IPS-20b (cell line): ENCODE results near the gene RNF186.

ENCODE experiments used
- H3K27ac ChIP-seq: one replicate; pipeline ENCODE4 v1.5.1; 2013; ENCODE audit warnings: low read length
- H3K27me3 ChIP-seq: 2 replicates; pipeline ENCODE4 v1.6.1; 2013; ENCODE audit warnings: mild to moderate bottlenecking, low read length, inconsistent platforms; ENCODE audit not compliant: insufficient read depth
- H3K36me3 ChIP-seq: 2 replicates; pipeline ENCODE4 v1.6.1; 2013; ENCODE audit warnings: low read depth, mild to moderate bottlenecking, inconsistent platforms, low read length, moderate library complexity; ENCODE audit not compliant: insufficient read depth
- H3K4me1 ChIP-seq: 2 replicates; pipeline ENCODE4 v1.6.1; 2013; ENCODE audit warnings: mild to moderate bottlenecking, control low read depth, inconsistent platforms, low read length, moderate library complexity; ENCODE audit not compliant: insufficient read depth
- H3K4me3 ChIP-seq: 2 replicates; pipeline ENCODE4 v1.5.1; 2013; ENCODE audit warnings: mild to moderate bottlenecking, low read length, inconsistent platforms
- H3K9ac ChIP-seq: 2 replicates; pipeline ENCODE4 v1.6.1; 2013; ENCODE audit warnings: low read depth, mild to moderate bottlenecking, inconsistent platforms, low read length, moderate library complexity
- H3K9me3 ChIP-seq: 2 replicates; pipeline ENCODE4 v1.6.1; 2013; ENCODE audit warnings: mild to moderate bottlenecking, low read depth, low read length, inconsistent platforms; ENCODE audit not compliant: insufficient read depth

RNF186 gene, protein sequence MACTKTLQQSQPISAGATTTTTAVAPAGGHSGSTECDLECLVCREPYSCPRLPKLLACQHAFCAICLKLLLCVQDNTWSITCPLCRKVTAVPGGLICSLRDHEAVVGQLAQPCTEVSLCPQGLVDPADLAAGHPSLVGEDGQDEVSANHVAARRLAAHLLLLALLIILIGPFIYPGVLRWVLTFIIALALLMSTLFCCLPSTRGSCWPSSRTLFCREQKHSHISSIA

DNA sequence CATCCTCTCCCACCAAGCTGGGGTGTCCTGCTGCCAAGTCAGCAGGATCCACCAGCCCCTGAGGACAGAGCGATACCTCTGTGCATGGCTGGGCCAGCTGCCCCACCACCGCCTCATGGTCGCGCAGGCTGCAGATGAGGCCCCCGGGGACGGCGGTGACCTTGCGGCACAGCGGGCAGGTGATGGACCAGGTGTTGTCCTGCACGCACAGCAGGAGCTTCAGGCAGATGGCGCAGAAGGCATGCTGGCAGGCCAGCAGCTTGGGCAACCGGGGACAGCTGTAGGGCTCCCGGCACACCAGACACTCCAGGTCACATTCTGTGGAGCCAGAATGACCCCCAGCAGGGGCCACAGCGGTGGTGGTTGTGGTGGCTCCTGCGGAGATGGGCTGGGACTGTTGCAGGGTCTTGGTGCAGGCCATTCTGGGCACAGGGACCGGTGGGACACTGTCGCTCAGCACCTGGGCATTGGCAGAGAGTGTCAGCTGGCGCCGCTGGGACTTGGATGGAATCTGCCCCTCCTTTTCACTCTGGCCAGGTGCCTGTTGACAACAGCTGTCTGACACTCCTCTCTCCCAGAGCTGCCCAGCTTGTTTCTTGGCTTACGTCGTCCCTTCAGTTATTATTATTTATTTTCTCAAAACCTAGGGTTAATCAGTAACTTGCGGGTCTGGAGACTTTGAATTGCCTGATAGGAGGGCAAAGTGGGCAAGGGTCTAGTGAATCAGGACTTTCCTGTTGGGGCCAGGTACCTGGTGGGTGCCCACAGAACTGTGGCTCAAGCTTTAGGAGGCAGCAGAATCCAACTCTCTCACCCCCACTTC lies at the start of gene RNF186:
Gene RNF186, minus strand, starts transcription at position 603 of the 823 bp plus-strand sequence. Its CDS starts 182 bp downstream, at position 421.
- H3K27me3 ChIP-seq = no peaks in the 10 kb centered on the region
- no peak within 1 kb of the TSS for H3K27ac ChIP-seq
- peak within 1 kb of the TSS; percentile 57; the same call in 1 of the 2 replicates for H3K9ac ChIP-seq
- no peaks in the 10 kb centered on the region for H3K36me3 ChIP-seq
- H3K4me1 ChIP-seq = peaks cover 19% of the 10 kb centered on the region
- H3K4me3 ChIP-seq = peak within 1 kb of the TSS; percentile 29; the same call in 1 of the 2 replicates
- no peaks in the 10 kb centered on the region for H3K9me3 ChIP-seq

DNA sequence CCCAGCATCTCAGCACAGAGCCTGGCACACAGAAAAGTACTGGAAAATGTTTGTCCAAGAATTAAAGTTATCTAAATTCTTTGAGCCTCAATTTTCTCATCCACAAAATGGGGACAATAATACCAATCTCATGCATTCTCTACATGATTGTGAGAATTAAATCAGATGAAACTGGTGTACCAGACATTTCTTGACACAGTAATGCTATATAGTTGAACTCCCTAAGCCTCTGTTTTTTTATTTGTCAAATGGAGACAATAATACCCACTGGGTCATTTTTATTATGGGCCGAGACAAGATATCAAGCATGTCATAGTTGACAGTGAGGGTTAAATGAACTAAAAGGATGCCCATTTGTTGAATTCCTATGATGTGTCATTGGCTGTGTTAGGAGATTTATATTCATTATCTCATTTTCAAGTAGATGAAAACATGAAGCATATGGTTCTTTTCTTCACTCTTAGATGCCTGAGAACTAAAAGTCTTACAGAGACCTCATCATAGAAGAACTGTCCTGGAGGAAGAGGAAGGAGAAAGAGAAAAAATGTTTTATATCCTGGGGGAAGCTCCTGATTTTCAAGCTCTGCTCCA lies 49.6 kb upstream of the RNF186 start:
- no peak overlapping the region for H3K9ac ChIP-seq
- H3K36me3 ChIP-seq = no peaks in the 10 kb centered on the region
- H3K4me1 ChIP-seq = no peaks in the 10 kb centered on the region; the same call in 1 of the 2 replicates

DNA sequence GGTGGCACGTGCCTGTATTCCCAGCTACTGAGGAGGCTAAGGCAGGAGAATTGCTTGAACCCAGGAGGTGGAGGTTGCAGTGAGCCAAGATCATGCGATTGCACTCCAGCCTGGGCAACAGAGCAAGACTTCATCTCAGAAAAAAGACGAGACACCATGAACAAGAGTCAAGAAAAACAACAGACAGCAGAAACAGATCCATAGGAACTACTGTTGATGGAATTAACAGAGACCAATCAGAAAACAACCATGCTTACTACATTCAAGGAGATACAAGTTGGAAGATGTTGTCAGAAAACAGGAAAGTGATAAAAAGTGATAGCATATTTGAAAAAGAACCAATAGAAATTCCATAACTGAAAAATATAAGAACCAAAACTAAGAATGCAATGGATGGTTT lies 47.9 kb upstream of the RNF186 start:
- Histone ChIP-seq H3K27ac (no peak overlapping the region), H3K9ac (no peak overlapping the region), H3K4me1 (no peaks in the 10 kb centered on the region; the same call in 1 of the 2 replicates), H3K9me3 (peaks cover 6% of the 10 kb centered on the region; the same call in 1 of the 2 replicates), H3K4me3 (no peak overlapping the region), H3K27me3 (no peaks in the 10 kb centered on the region), H3K36me3 (no peaks in the 10 kb centered on the region)

More for the DNA sequence above, 49.6 kb upstream of the RNF186 start:
- no peaks in the 10 kb centered on the region for H3K27me3 ChIP-seq
- H3K27ac ChIP-seq = no peak overlapping the region
- H3K9me3 ChIP-seq = peaks cover 6% of the 10 kb centered on the region; the same call in 1 of the 2 replicates
- H3K4me3 ChIP-seq = no peak overlapping the region

DNA sequence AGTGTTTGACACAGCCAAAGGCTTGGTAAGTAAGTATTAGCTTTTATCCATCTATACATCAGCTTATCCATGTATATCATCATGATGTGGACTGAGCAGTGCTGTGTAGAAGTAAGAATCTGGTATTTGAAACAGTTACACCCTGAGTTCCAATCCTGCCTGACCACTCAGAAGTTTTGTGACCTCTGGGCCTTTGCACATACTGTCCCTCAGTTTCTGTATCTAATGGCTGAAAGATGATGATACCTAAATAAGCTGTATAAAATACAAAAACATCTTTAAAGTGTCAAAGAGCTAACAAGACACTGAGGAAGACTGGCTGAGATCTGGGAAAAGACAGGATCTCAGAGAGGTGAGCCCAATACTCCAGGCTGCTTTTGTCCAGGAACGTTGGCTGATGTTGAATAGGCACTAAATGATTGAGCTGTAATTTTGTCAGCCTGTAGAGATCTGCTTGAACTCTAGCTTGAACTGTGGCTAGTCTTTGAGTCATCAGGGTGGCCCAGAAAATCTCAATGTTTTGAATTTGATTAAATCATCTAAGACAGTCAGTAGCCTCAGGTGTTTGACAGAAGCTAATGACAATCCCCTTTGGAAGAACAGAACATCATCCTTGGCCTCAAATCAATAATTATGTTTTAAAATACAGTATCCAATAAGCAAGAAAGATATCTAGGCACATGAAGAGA lies 46.9 kb upstream of the RNF186 start:
- Histone ChIP-seq H3K9ac (no peak overlapping the region), H3K9me3 (peaks cover 6% of the 10 kb centered on the region; the same call in 1 of the 2 replicates), H3K27ac (no peak overlapping the region), H3K4me3 (no peak overlapping the region), H3K4me1 (no peaks in the 10 kb centered on the region; the same call in 1 of the 2 replicates), H3K36me3 (no peaks in the 10 kb centered on the region), H3K27me3 (no peaks in the 10 kb centered on the region)

DNA sequence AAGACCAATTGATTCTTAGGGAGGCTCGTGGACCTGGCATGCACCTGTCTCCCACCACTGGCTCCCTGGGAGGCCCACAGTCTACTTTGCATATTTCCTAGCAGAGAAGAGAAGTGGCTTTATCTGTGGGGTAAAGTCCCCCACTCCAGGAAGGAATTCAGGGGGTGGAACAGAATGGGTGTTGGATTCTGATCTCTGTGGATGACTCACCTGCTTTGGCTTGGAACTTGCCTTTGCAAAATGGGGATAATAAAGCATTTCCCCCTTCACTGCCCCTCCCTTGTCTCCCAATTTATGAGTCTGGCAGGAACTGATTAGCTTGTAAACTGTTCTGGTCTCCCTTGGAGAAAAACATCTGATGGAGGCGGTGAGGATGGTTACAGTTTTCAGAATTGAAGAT lies 46.0 kb upstream of the RNF186 start:
- Histone ChIP-seq H3K9ac (no peak overlapping the region), H3K27ac (no peak overlapping the region), H3K4me3 (no peak overlapping the region), H3K36me3 (no peaks in the 10 kb centered on the region), H3K9me3 (peaks cover 6% of the 10 kb centered on the region; the same call in 1 of the 2 replicates), H3K27me3 (no peaks in the 10 kb centered on the region), H3K4me1 (no peaks in the 10 kb centered on the region; the same call in 1 of the 2 replicates)

DNA sequence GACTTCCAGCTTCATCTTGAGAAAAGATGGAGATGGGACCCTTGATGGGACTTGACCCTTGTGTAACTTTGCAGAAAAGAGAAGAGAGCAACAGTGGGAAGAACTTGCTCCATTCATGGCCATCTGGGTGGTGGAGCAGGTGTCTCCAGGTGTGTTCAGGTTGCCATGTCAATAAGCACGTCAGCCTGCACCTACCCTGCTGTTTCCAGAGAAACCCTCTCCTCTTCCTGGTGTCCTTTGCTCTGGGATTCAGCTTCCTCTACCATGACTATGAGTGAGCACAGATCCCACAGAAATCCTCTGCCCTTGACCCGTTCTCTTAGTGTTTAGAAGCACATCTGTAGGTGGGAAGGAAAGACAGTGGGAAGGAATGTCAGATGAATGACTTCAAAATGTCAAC lies 45.3 kb upstream of the RNF186 start:
- Histone ChIP-seq H3K36me3 (no peaks in the 10 kb centered on the region), H3K9ac (no peak overlapping the region), H3K4me1 (no peaks in the 10 kb centered on the region; the same call in 1 of the 2 replicates), H3K4me3 (no peak overlapping the region), H3K9me3 (peaks cover 6% of the 10 kb centered on the region; the same call in 1 of the 2 replicates), H3K27ac (no peak overlapping the region), H3K27me3 (no peaks in the 10 kb centered on the region)

DNA sequence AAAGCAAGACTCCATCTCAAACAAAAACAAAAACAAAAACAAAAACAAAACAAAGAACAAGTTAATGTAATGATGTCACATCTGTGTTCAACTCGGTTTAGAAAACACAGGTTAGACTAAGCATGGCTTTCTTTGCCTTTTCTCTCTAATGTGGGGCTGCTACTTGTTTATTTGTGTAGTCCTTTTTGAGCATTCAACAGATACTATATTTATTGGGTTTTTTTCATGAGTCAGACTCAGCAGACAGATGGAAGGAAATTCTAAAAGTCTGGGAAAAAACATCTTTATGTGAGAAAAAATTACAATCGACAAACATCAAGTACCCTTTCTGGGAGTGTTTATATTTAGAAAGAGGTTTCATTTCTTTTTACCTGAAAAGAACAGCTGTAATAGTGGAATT lies 44.8 kb upstream of the RNF186 start:
- Histone ChIP-seq H3K9me3 (peaks cover 6% of the 10 kb centered on the region; the same call in 1 of the 2 replicates), H3K27me3 (no peaks in the 10 kb centered on the region), H3K27ac (no peak overlapping the region), H3K4me3 (no peak overlapping the region), H3K4me1 (no peaks in the 10 kb centered on the region; the same call in 1 of the 2 replicates), H3K36me3 (no peaks in the 10 kb centered on the region), H3K9ac (no peak overlapping the region)

DNA sequence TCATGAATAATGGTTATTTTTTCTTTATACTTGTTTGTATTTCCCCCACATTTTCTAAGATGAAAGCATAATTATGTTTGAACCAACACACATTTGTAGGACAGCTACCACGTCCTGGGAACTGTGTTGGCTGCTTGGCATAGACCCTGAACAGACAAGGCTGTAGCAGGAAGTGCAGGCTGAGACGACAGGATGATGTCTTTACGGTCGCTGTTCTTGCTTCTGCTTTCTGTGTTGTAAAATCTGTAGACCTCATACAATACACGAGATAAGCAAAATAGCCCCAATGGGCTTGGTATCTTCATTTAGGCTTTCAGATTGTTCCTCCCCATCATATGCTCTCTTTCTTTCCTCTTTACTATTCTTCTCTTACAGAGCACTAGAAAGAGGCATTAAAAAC lies 43.8 kb upstream of the RNF186 start:
- H3K9me3 ChIP-seq = peaks cover 6% of the 10 kb centered on the region; the same call in 1 of the 2 replicates
- H3K4me3 ChIP-seq = no peak overlapping the region
- no peaks in the 10 kb centered on the region; the same call in 1 of the 2 replicates for H3K4me1 ChIP-seq
- H3K9ac ChIP-seq = no peak overlapping the region
- H3K36me3 ChIP-seq = no peaks in the 10 kb centered on the region
- H3K27me3 ChIP-seq = no peaks in the 10 kb centered on the region
- H3K27ac ChIP-seq = no peak overlapping the region

DNA sequence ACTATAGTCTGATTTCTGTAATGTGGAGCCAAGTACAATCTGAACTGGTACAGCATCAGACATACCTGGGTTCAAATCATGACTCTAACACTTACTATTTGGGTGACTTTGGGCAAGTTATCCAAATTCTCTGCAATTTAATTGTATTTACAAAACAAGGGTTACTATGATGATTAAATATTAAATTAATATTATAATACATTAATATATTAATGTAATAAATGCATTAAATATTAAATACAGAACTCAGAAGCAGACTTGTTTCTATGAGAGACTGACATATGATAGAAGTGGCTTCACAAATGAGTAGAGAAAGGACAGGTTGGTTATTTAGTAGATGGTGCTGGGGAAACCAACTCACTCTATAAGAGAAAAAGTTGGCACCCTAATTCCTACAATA lies 39.8 kb upstream of the RNF186 start:
- H3K36me3 ChIP-seq = no peaks in the 10 kb centered on the region
- H3K4me1 ChIP-seq = no peaks in the 10 kb centered on the region
- no peaks in the 10 kb centered on the region for H3K9me3 ChIP-seq
- H3K9ac ChIP-seq = no peak overlapping the region
- no peak overlapping the region for H3K27ac ChIP-seq
- H3K27me3 ChIP-seq = no peaks in the 10 kb centered on the region
- no peak overlapping the region for H3K4me3 ChIP-seq

DNA sequence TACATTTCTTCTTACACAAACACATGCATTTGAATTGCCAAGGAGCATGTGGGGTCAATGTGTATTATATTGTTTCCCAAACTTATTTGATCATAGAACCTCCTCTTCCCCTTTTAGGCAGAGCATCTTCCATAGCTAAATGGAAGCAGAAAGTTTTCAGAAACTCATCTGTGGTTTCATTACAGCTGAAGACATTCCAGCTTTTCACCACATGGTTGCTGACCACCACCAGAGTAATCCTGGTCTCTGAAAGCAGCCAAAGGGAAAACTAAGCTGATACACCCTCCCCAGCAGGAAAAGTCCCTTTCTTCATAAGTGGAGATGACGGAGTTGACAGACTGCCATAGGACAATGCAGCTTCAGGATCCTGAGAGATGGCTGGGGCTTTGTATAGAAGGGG lies 37.0 kb upstream of the RNF186 start:
- Histone ChIP-seq H3K9me3 (no peaks in the 10 kb centered on the region), H3K4me1 (no peaks in the 10 kb centered on the region), H3K36me3 (no peaks in the 10 kb centered on the region), H3K27ac (no peak overlapping the region), H3K4me3 (no peak overlapping the region), H3K27me3 (no peaks in the 10 kb centered on the region), H3K9ac (no peak overlapping the region)

DNA sequence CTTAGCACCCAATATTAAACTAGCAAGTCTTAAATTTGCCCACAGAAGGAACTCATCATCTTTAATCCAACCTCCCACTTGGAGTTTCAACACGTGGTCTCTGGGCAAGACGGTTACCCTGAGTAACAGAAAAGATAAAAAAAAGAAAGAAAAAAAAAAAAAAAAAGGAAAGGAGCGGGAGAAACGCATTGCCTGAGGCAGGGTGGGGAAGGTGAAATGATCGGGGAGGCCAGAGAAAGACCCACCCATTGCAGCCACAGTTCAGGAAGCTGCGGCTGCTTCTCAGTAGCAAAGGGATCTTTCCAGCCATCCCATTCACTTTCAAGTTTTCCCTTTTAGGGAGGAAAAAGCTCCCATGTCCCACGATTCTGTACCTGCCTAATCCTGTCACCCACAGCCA lies 35.1 kb upstream of the RNF186 start:
- Histone ChIP-seq H3K4me1 (no peaks in the 10 kb centered on the region), H3K9ac (no peak overlapping the region), H3K9me3 (no peaks in the 10 kb centered on the region), H3K27ac (no peak overlapping the region), H3K27me3 (no peaks in the 10 kb centered on the region), H3K36me3 (no peaks in the 10 kb centered on the region), H3K4me3 (no peak overlapping the region)
